ENCODE results near the gene FAM89A. TPM values are rescaled to one million over a fixed set of nuclear protein-coding genes. Genes with fewer than 3 reads are reported as not detected.

FAM89A gene
- total and polyA plus RNA-seq, 9 of the 15 experiments (the other 6 are each of a cell fraction or from before 2014, with no cell fraction given) = 8.7 to 66.2 (median 43.3) TPM

- TF ChIP-seq CTCF (IDR thresholded peaks at IDR 0.05 in 2 of 3, conservative IDR thresholded peaks at IDR 0.05 in 1 of 3; ENCODE audit: insufficient read depth in 2 of 3, low read depth in 1 of 3, low read length in 3 of 3) (no peak), CTCFL (IDR thresholded peaks at IDR 0.05; ENCODE audit: borderline replicate concordance, insufficient read depth, low read depth, low read length, poor library complexity, severe bottlenecking) (no peak), ZNF639 (CRISPR knock-in tag; conservative IDR thresholded peaks at IDR 0.05 in 1 of 2, IDR thresholded peaks at IDR 0.05 in 1 of 2) (0 out of 4 replicates have a peak, but pooled peaks of 1 of the 2 experiments have one; percentile 29), TRIM28 (IDR thresholded peaks at IDR 0.05) (0 out of 2 replicates have a peak, but pooled peaks have one; percentile 18), ATF1 (CRISPR knock-in tag; IDR thresholded peaks at IDR 0.05) (no peak), ATF1 (tag; IDR thresholded peaks at IDR 0.05) (peak; percentile 11; the same call in 1 of the 2 replicates), DPF2 (IDR thresholded peaks at IDR 0.05) (0 out of 2 replicates have a peak, but pooled peaks have one; percentile 27), ZNF232 (CRISPR knock-in tag; IDR thresholded peaks at IDR 0.05) (no peak), POLR2B (IDR thresholded peaks at IDR 0.05; ENCODE audit: low read depth, partially characterized antibody) (no peak), ZBTB9 (CRISPR knock-in tag; IDR thresholded peaks at IDR 0.05) (no peak), L3MBTL2 (IDR thresholded peaks at IDR 0.05) (0 out of 2 replicates have a peak, but pooled peaks have one; percentile 21), MEF2A (IDR thresholded peaks at IDR 0.05; ENCODE audit: control insufficient read depth, low read depth, low read length) (no peak), SIX5 (IDR thresholded peaks at IDR 0.05; ENCODE audit: borderline replicate concordance in 1 of 2, insufficient read depth in 1 of 2, low read depth in 1 of 2, low read length in 2 of 2) (no peak), FOXP4 (CRISPR knock-in tag; IDR thresholded peaks at IDR 0.05; ENCODE audit: borderline replicate concordance) (no peak), NONO (IDR thresholded peaks at IDR 0.05; ENCODE audit: low read depth in 2 of 2, low read length in 1 of 2) (no peak), SP1 (CRISPR knock-in tag; IDR thresholded peaks at IDR 0.05) (no peak), ZNF354B (CRISPR knock-in tag; IDR thresholded peaks at IDR 0.05) (no peak)
Measured at GRCh38 chr1:231037585-231038517, 2.2 kb downstream of the FAM89A start (continued).

All from K562 (cell line).